HepG2 (cell line): ENCODE measurements around the gene CDA. TPM values are rescaled to one million over a fixed set of nuclear protein-coding genes. Genes with fewer than 3 reads are reported as not detected.

Source experiments
- ATAC-seq: fragments of 200-7000 bp; cut with Tn5 transposase; 3 replicates; pipeline ENCODE4 v1.9.1; 2020; ENCODE audit warnings: mild to moderate bottlenecking, moderate library complexity
- BruUV-seq: library from RNA; stranded (reverse); fragments of 400-500 nt; replicated peaks from 2 replicates; lab custom pipeline; 2021; lab: Mats Ljungman, UMichigan
- CTCF ChIA-PET: fragments of 300-600 bp; formaldehyde crosslinking; extraction: SDS; loops from one replicate; lab custom pipeline; 2021; ENCODE audit warnings: low total read pairs, inconsistent platforms, low intra/inter-chr PET ratio; lab: Yijun Ruan, JAX
- POLR2A ChIA-PET: fragments of 350-600 bp; sonication (Branson Sonifier 250); formaldehyde crosslinking; loops from one replicate; lab custom pipeline; 2020; ENCODE audit warnings: antibody characterized with exemption, inconsistent platforms; lab: Yijun Ruan, JAX
- DNase-seq: peaks from one replicate; pipeline ENCODE4 v3.0.0-alpha.2; 2015; ENCODE audit warnings: low spot score
- FAIRE-seq: peaks from 3 replicates; lab custom pipeline; 2011; peaks lifted over from hg19 to GRCh38; lab: Jason Lieb, UNC
- H2AFZ ChIP-seq: one replicate; pipeline ENCODE4 v1.6.1; 2011; ENCODE audit warnings: low read length, inconsistent platforms
- H3K27ac ChIP-seq: fragments of 300-600 bp; 3 replicates; pipeline ENCODE4 v1.8.0; 2011; ENCODE audit warnings: mixed run types, mild to moderate bottlenecking, mixed read lengths, low read length, inconsistent platforms; ENCODE audit not compliant: insufficient read depth; ENCODE audit errors: extremely low read length
- H3K27me3 ChIP-seq, 2 experiments: fragments of 200-600 bp in 1 of 2; 2 replicates in 1 of 2; 3 replicates in 1 of 2; pipeline versions ENCODE4 v1.6.0 to v1.8.0; 2011; ENCODE audit warnings: low read length in 2 of 2, mild to moderate bottlenecking in 2 of 2, moderate library complexity in 2 of 2, inconsistent platforms in 1 of 2; ENCODE audit not compliant: insufficient read depth in 2 of 2, control insufficient read depth in 1 of 2
- H3K36me3 ChIP-seq, 2 experiments: fragments of 200-600 bp in 1 of 2; replicated peaks in 1 of 2; 2 replicates in 1 of 2; 3 replicates in 1 of 2; pipeline versions ENCODE4 v1.5.1 to v1.8.0; 2011; ENCODE audit warnings: low read length in 2 of 2, inconsistent platforms in 1 of 2; ENCODE audit not compliant: insufficient read depth in 2 of 2, control insufficient read depth in 1 of 2
- H3K4me1 ChIP-seq: 2 replicates; pipeline ENCODE4 v1.5.1; 2012; ENCODE audit warnings: low read length, inconsistent platforms; ENCODE audit not compliant: insufficient read depth
- H3K4me2 ChIP-seq: 2 replicates; pipeline ENCODE4 v1.6.0; 2011; ENCODE audit warnings: low read depth, low read length, inconsistent platforms
- H3K4me3 ChIP-seq, 3 experiments: fragments of 200-600 bp in 1 of 3; sonication (generic), shearing (Covaris generic) in 1 of 3; replicated peaks in 1 of 3; 2 replicates each; pipeline ENCODE4 v1.5.1; 2011 to 2016; ENCODE audit warnings: low read length in 3 of 3, inconsistent platforms in 2 of 3, low read depth in 2 of 3, mild to moderate bottlenecking in 2 of 3, control low read depth in 1 of 3, mixed read lengths in 1 of 3; ENCODE audit not compliant: insufficient read depth in 1 of 3
- H3K79me2 ChIP-seq: one replicate; pipeline ENCODE4 v1.6.1; 2011; ENCODE audit warnings: low read length, inconsistent platforms; ENCODE audit not compliant: insufficient read depth
- H3K9ac ChIP-seq: 2 replicates; pipeline ENCODE4 v1.6.0; 2011; ENCODE audit warnings: mild to moderate bottlenecking, low read depth, low read length, inconsistent platforms; ENCODE audit not compliant: insufficient read depth
- H3K9me3 ChIP-seq: 2 replicates; pipeline ENCODE4 v1.5.1; 2012; ENCODE audit warnings: mild to moderate bottlenecking, low read length
- H4K20me1 ChIP-seq: 2 replicates; pipeline ENCODE4 v1.6.0; 2011; ENCODE audit warnings: inconsistent platforms, mild to moderate bottlenecking, low read length, moderate library complexity; ENCODE audit not compliant: insufficient read depth
- AGO2 ChIP-seq: fragments of 200-400 bp; formaldehyde crosslinking; optimal IDR thresholded peaks from 2 replicates; pipeline ENCODE3; 2017; ENCODE audit warnings: mild to moderate bottlenecking, low read depth, low read length, moderate library complexity
- ATF7 ChIP-seq, 2 experiments: fragments of 450-650 bp in 1 of 2; sonication (generic) in 1 of 2; formaldehyde crosslinking in 1 of 2; IDR thresholded peaks; 2 replicates each; pipeline versions ENCODE4 v1.4.0 to v1.6.1; 2016 to 2020; ENCODE audit warnings: antibody characterized with exemption in 1 of 2, mild to moderate bottlenecking in 1 of 2, missing genetic modification reagents in 1 of 2
- CCDC6 ChIP-seq: sonication (generic); formaldehyde crosslinking; IDR thresholded peaks from 2 replicates; pipeline ENCODE4 v1.8.1; 2022; ENCODE audit warnings: mild to moderate bottlenecking, missing genetic modification reagents, moderate library complexity
- FOXA1 ChIP-seq, 2 experiments: fragments of 450-650 bp in 1 of 2; sonication (generic) in 1 of 2; formaldehyde crosslinking in 1 of 2; IDR thresholded peaks; 2 replicates each; pipeline versions ENCODE4 v1.4.0 to v1.6.1; 2016 to 2020; ENCODE audit warnings: missing genetic modification reagents in 1 of 2
- GZF1 ChIP-seq: sonication (generic); formaldehyde crosslinking; IDR thresholded peaks from 2 replicates; pipeline ENCODE4 v1.5.1; 2020; ENCODE audit warnings: mild to moderate bottlenecking, missing genetic modification reagents
- IKZF4 ChIP-seq: sonication (generic); formaldehyde crosslinking; IDR thresholded peaks from 2 replicates; pipeline ENCODE4 v1.5.1; 2020; ENCODE audit warnings: borderline replicate concordance, mild to moderate bottlenecking, low read depth, missing genetic modification reagents; ENCODE audit errors: not compliant biosample characterization
- IKZF5 ChIP-seq: IDR thresholded peaks from 2 replicates; pipeline ENCODE4 v1.6.1; 2018; ENCODE audit warnings: missing genetic modification reagents, mild to moderate bottlenecking, missing compliant biosample characterization
- RAD21 ChIP-seq: fragments of 450-650 bp; formaldehyde crosslinking; IDR thresholded peaks from 2 replicates; pipeline ENCODE4 v1.5.0; 2020; ENCODE audit warnings: mild to moderate bottlenecking
- SRY ChIP-seq: sonication (generic); formaldehyde crosslinking; IDR thresholded peaks from 2 replicates; pipeline ENCODE4 v1.8.0; 2022; ENCODE audit warnings: mild to moderate bottlenecking, missing genetic modification reagents
- ZNF12 ChIP-seq: sonication (generic); formaldehyde crosslinking; IDR thresholded peaks from 2 replicates; pipeline ENCODE4 v1.5.0; 2020; ENCODE audit warnings: missing genetic modification reagents
- ZNF17 ChIP-seq: sonication (generic); formaldehyde crosslinking; IDR thresholded peaks from 2 replicates; pipeline ENCODE4 v1.5.0; 2020; ENCODE audit warnings: mild to moderate bottlenecking, missing genetic modification reagents
- ZNF225 ChIP-seq: sonication (generic); formaldehyde crosslinking; IDR thresholded peaks from 2 replicates; pipeline ENCODE4 v1.4.0; 2020; ENCODE audit warnings: mild to moderate bottlenecking, missing genetic modification reagents
- ZNF34 ChIP-seq: sonication (generic); formaldehyde crosslinking; IDR thresholded peaks from 2 replicates; pipeline ENCODE4 v1.4.0; 2020; ENCODE audit warnings: mild to moderate bottlenecking, missing genetic modification reagents, borderline replicate concordance
- ZNF709 ChIP-seq: sonication (generic); formaldehyde crosslinking; IDR thresholded peaks from 2 replicates; pipeline ENCODE4 v1.5.0; 2020; ENCODE audit warnings: mild to moderate bottlenecking, missing genetic modification reagents
- WGBS: methylation state at CpG from one replicate; pipeline ENCODE4 v1.1.6; 2017; ENCODE audit warnings: low lambda C conversion rate; 5-methylcytosine and 5-hydroxymethylcytosine counted together
- in situ Hi-C: cut with HindIII; loops from 2 replicates; pipeline ENCODE4 v1.10.0; 2017; ENCODE audit warnings: low pct_unique_long_range_greater_than_20kb; ENCODE audit not compliant: extremely low pct_ligation_motif_present
- intact Hi-C: fragments of 100-400 bp; cut with micrococcal nuclease; formaldehyde crosslinking; loops from one replicate; pipeline ENCODE4 v1.10.0; 2022; ENCODE audit not compliant: unreplicated experiment
- polyA plus RNA-seq, 8 experiments: library from polyadenylated mRNA; depleted of rRNA in 3 of 8; stranded (reverse) in 7 of 8; unstranded in 1 of 8; fragments of >200 nt; fragmentation: Illumina TruSeq in 4 of 8; extraction: Trizol in 4 of 8; gene quantifications; 2 replicates each; pipeline versions ENCODE4 v1.2.1 to v1.2.3, GENCODE V29; 2011 to 2016; ENCODE audit warnings: low read depth in 4 of 8, missing spikeins in 1 of 8, mixed read lengths in 1 of 8; ENCODE audit not compliant: insufficient read depth in 1 of 8
- total RNA-seq, 5 experiments: library from RNA; depleted of rRNA; stranded (reverse); fragments of >200 nt; fragmentation: Illumina TruSeq; extraction: Trizol; gene quantifications; 2 replicates each; pipeline ENCODE4 v1.2.3, GENCODE V29; 2016; ENCODE audit warnings: low read depth in 1 of 5
- TF ChIP-seq, protein P1 (sequence below): IDR thresholded peaks from 2 replicates; pipeline ENCODE4 v1.6.1; 2016; ENCODE audit warnings: mild to moderate bottlenecking, missing biosample characterization, missing genetic modification reagents
- TF ChIP-seq, protein P2 (sequence below): fragments of 450-650 bp; IDR thresholded peaks from 2 replicates; pipeline ENCODE4 v1.6.1; 2017; ENCODE audit warnings: mild to moderate bottlenecking

CDA gene
- total and polyA plus RNA-seq, 2 of the 13 experiments (the other 11 are each of a cell fraction or from before 2014, with no cell fraction given), result 0.66 to 2.1 TPM

- Histone ChIP-seq H3K79me2 (no peaks in the 10 kb centered on the region), H4K20me1 (no peaks in the 10 kb centered on the region), H3K27me3 (peaks cover 0 to 1% of the 10 kb centered on the region in 2 experiments; a peak in 1 of 5 replicates), H3K27ac (no peak overlapping the region), H3K4me2 (no peak overlapping the region), H2AFZ (no peak overlapping the region), H3K9ac (no peak overlapping the region), H3K36me3 (no peaks in the 10 kb centered on the region), H3K4me3 (no peak overlapping the region), H3K9me3 (no peaks in the 10 kb centered on the region), H3K4me1 (no peaks in the 10 kb centered on the region)
- CTCF ChIA-PET, result no interaction called here
- ATAC-seq, result no peak
- no peak for DNase-seq
- in situ Hi-C loops, result no loop called here
- TF ChIP-seq GZF1 (CRISPR knock-in tag) (0 out of 2 replicates have a peak, but pooled peaks have one; percentile 53), ZNF225 (CRISPR knock-in tag) (no peak), ZNF34 (no peak), ZNF12 (CRISPR knock-in tag) (no peak), IKZF4 (CRISPR knock-in tag) (no peak), ZNF17 (CRISPR knock-in tag) (no peak)
- TF ChIP-seq, protein P1, sequence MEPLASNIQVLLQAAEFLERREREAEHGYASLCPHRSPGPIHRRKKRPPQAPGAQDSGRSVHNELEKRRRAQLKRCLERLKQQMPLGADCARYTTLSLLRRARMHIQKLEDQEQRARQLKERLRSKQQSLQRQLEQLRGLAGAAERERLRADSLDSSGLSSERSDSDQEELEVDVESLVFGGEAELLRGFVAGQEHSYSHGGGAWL, result no peak
- intact Hi-C loops, result no loop called here
- WGBS, result 67% methylated on average over 6 of the region's 6 CpGs
- no TSS peak for BruUV-seq
- POLR2A ChIA-PET, result no interaction called here
- FAIRE-seq, result no peak
Measured at GRCh38 chr1:20596106-20596505, 7.2 kb downstream of the CDA start.

- Histone ChIP-seq H4K20me1 (no peaks in the 10 kb centered on the region), H3K4me3 (no peak overlapping the region), H3K36me3 (no peaks in the 10 kb centered on the region), H3K4me2 (no peak overlapping the region), H3K27me3 (no peaks in the 10 kb centered on the region), H3K9ac (no peak overlapping the region), H3K9me3 (no peaks in the 10 kb centered on the region), H3K4me1 (no peaks in the 10 kb centered on the region), H3K27ac (no peak overlapping the region), H2AFZ (no peak overlapping the region), H3K79me2 (no peaks in the 10 kb centered on the region)
- no peak for DNase-seq
- in situ Hi-C loops, result no loop called here
- intact Hi-C loops, result no loop called here
- ChIA-PET CTCF (no interaction called here), POLR2A (no interaction called here)
- BruUV-seq, result no TSS peak
- ATAC-seq, result no peak
- FAIRE-seq, result no peak
- 73% methylated on average over 3 of the region's 3 CpGs for WGBS
- TF ChIP-seq AGO2 (no peak), ATF7 (IDR thresholded peaks at IDR 0.05) (no peak), ATF7 (CRISPR knock-in tag; IDR thresholded peaks at IDR 0.05) (no peak), RAD21 (CRISPR knock-in tag) (no peak), ZNF709 (CRISPR knock-in tag) (no peak), IKZF5 (CRISPR knock-in tag) (no peak), CCDC6 (CRISPR knock-in tag) (no peak), SRY (CRISPR knock-in tag) (no peak), FOXA1 (IDR thresholded peaks at IDR 0.05) (no peak), FOXA1 (CRISPR knock-in tag; IDR thresholded peaks at IDR 0.05) (no peak)
- TF ChIP-seq, protein P2, sequence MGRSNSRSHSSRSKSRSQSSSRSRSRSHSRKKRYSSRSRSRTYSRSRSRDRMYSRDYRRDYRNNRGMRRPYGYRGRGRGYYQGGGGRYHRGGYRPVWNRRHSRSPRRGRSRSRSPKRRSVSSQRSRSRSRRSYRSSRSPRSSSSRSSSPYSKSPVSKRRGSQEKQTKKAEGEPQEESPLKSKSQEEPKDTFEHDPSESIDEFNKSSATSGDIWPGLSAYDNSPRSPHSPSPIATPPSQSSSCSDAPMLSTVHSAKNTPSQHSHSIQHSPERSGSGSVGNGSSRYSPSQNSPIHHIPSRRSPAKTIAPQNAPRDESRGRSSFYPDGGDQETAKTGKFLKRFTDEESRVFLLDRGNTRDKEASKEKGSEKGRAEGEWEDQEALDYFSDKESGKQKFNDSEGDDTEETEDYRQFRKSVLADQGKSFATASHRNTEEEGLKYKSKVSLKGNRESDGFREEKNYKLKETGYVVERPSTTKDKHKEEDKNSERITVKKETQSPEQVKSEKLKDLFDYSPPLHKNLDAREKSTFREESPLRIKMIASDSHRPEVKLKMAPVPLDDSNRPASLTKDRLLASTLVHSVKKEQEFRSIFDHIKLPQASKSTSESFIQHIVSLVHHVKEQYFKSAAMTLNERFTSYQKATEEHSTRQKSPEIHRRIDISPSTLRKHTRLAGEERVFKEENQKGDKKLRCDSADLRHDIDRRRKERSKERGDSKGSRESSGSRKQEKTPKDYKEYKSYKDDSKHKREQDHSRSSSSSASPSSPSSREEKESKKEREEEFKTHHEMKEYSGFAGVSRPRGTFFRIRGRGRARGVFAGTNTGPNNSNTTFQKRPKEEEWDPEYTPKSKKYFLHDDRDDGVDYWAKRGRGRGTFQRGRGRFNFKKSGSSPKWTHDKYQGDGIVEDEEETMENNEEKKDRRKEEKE, result no peak
Measured at GRCh38 chr1:20597650-20598049, 8.8 kb downstream of the CDA start.
